T1000 (cell line): ENCODE results near the gene PLCB3.

Experiments
- DNase-seq: peaks from one replicate; lab custom pipeline; 2025; ENCODE audit warnings: mixed read lengths; lab: John Stamatoyannopoulos, UW

PLCB3 gene

DNA sequence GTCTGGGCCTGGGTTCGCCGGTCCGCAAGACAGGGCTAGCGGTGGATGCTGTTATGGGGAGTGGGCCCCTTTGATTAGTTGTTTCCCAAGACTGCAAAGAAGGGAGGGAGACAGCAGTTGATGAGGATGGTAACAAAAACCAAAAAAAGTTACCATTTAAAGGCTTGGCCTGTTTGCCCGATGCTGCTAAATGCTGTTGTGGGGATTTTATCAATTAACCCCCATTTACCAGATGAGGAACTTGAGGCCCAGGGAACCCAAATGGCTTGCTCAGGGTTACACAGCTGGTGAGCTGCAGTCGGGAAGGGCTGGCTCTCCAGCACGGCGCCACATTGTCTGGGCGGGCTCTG lies 28.7 kb upstream of the PLCB3 start:
- DNase-seq, result no peak

DNA sequence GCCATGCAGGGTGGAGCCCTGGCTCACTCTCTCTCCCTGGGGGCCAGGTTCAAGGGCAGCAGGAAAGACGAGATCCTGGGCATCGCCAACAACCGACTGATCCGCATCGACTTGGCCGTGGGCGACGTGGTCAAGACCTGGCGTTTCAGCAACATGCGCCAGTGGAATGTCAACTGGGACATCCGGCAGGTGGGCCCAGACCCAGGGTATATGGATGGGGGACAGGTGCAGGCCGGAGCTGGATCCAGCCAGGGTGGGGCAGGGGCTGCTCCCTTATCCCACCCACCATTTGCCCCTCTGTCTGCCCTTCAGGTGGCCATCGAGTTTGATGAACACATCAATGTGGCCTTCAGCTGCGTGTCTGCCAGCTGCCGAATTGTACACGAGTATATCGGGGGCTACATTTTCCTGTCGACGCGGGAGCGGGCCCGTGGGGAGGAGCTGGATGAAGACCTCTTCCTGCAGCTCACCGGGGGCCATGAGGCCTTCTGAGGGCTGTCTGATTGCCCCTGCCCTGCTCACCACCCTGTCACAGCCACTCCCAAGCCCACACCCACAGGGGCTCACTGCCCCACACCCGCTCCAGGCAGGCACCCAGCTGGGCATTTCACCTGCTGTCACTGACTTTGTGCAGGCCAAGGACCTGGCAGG lies 28.2 kb upstream of the PLCB3 start:
- DNase-seq, result no peak

DNA sequence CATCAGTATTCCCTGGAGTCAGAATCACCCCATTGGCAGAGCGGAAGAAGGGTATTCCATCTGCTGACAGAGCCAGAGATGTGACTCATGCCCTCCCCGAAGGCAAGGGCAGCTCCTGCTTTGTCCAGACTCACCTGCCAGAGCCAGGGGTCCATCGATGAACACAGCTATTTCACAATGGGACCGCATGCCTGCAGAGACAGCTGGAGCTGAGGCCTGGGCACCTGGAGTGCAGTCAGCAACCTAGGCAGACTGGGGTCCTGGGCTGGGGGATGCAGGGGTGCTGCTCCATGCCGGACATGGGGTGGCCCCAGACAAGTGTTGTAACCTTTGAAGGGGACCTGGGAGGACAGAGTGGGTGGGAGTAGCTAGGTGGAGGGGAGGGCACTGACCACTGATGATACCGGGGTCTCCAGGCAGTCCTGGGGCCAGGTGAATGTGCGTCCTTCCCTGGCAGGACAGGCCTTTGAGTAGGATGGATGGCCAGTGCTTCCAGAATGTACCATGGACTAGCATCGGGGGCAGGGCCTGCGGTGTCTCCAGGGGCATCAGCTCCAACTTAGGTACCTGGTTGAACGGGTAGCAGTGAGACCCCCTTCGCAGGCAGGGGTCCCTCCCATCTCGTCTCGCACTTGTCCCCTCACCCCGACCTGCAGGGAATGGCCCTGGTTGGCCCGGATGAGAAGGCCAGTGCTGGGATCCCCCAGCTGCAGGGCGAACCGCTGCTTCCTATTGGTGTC lies 27.0 kb upstream of the PLCB3 start:
- DNase-seq, result no peak

DNA sequence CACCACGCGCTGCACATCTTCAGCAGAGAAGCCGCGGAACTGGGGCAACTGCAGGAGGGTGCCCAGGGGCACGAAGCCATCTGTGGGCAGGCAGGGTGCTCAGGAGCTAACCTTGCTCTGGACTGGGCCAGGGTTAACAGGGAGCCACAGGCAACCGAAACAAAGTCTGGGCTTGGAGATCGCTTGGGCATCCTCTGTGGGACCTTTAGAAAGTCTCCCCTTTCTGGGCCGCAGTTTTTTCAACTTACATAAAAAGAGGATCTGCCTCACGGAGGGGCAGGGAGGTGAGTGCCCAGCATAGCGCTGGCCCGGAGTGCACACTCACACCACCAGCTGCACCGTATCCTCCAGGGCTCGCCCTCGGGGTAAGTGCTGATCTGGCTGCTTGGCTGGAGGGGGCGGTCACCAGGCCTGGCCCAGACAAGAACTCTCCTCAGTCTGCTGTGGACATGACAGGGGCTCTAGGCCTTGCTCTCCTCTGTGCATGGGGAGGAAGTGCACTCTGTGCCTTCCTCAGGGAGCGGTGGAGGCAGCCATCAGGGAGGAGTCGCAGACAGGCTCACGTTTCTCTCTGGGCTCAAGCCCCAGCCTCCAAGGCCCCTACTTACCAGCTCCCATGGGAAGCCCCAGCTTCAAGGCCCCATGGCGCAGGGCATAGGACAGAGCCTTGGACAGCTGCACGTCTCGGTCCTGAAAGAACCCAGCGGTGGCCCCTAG lies 26.3 kb upstream of the PLCB3 start:
- DNase-seq, result no peak

DNA sequence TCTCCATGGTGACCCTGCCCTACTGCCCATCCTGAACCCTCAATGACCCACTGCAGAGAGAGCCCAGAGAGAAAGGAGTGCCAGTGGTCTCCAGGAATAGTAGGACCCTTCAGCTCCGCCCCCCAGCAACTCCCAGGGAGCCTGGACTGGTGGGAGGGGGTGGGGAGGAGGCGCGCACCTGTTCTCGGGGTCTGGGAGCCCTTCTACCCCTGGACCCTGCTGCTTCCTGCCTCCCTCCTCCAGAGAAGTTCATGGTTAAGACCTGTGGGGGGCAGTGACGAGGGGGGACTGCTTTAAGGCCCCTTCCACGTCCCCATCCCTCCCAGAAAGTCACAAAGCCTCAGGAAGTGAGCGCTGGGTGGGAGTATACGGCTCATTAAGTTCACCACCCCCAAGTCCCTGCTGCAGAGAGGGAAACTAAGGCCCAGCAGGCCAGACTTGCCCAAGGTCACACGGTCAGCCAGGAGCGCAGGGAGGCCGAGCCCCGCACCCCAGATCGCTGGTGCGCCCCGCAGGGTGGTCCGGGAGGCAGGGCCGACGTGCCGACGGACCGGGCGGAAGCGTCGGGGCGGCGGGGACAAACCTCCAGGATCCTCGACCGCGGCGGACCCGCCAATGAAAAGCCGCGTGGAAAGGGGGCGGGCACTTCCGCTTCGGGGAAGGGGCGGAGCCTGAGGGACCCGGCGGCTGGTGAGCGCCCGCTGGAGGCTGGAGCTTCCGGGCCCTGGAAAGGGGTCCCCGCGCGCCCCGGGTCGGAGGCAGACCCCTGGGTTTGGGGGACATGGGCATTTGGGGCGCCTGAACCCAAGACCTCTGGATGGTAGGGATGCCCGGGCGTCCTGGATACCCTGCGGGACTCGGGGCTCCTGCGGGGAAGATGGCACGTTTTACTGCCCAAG lies 25.5 kb upstream of the PLCB3 start, which contains the start of the genes NUDT22 and TRPT1:
NUDT22 (plus strand) TSS at position 667 of the 899 bp plus-strand sequence. CDS start 379 bp downstream, outside the sequence.
TRPT1 (minus strand) TSS at position 579 of the 899 bp plus-strand sequence; CDS start at position 253, 326 bp downstream.
- DNase-seq, result peak; percentile 76

DNA sequence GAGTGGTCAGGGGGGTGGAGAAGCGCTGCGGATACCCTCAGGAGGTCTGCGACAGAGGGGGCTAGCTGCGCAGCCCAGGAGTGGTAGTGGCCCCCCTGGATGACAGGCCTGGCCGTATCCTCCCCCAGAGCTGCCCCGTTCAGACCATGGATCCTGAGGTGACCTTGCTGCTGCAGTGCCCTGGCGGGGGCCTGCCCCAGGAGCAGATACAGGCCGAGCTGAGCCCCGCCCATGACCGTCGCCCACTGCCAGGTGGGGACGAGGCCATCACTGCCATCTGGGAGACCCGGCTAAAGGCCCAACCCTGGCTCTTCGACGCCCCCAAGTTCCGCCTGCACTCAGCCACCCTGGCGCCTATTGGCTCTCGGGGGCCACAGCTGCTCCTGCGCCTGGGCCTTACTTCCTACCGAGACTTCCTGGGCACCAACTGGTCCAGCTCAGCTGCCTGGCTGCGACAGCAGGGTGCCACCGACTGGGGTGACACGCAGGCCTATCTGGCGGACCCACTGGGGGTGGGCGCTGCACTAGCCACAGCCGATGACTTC lies 24.8 kb upstream of the PLCB3 start:
- DNase-seq, result no peak

DNA sequence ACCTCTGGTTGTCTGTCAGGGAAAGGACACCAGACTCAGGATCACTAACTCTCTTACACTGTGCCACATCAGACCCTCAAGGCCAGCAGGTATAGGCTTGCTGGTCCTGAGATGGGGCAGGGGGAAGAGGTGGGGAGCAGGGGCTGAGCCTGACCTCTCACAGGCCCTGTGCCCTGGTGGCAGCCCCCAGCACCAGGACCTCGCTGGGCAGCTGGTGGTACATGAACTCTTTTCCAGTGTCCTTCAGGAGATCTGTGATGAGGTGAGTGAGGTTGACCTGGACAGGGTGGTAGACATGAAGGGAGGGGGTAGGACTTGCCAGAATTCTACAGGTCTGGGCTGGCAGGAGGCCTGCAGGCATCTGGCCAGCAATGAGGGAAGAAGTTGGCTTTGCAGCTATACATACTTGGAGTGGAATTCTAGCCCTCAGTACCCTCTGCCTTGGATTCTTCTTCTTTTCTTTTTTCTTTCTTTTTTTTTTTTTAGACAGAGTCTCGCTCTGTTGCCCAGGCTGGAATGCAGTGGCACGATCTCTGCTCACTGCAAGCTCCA lies 23.8 kb upstream of the PLCB3 start:
- DNase-seq, result no peak

DNA sequence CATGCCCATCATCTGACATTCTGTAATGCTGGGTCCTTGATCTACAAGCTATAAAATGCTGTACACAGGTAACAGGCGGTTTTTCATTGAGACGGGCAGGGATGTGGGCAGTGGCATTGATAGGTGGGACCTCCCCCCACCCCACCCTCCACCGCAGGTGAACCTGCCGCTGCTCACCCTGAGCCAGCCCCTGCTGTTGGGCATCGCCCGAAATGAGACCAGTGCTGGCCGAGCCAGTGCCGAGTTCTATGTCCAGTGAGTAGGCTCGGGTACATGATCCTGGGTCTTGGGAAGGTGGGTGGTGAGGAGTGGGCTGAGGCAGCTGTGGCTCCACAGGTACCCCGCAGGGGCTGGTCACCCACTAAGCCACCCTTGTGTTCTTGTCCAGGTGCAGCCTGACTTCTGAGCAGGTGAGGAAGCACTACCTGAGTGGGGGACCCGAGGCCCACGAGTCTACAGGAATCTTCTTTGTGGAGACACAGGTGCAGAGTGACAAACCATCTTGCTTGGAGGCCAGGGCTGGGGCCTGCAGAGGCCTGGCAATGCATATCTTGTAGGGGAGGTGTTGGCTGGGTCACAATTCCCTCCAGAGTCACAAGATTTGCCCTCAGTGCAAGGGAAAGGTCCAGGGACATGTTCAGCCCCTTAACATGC lies 22.1 kb upstream of the PLCB3 start:
- DNase-seq, result no peak

DNA sequence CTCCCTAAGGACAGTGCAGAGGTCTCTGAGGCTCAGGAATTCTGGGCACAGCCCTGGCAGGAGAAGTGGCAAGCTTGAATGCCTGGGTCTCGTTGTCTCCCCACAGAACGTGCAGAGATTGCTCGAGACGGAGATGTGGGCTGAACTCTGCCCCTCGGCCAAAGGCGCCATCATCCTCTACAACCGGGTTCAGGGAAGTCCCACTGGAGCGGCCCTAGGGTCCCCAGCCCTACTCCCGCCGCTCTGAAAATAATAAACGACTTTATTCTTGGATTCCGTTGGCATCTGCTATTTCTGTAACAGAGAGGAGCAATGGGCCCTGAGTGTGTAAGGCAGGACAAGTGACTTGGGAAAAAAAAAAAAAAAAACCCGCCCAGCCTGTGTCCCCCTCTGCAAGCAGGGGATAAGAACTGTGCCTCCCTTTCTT lies 21.6 kb upstream of the PLCB3 start:
- no peak for DNase-seq

DNA sequence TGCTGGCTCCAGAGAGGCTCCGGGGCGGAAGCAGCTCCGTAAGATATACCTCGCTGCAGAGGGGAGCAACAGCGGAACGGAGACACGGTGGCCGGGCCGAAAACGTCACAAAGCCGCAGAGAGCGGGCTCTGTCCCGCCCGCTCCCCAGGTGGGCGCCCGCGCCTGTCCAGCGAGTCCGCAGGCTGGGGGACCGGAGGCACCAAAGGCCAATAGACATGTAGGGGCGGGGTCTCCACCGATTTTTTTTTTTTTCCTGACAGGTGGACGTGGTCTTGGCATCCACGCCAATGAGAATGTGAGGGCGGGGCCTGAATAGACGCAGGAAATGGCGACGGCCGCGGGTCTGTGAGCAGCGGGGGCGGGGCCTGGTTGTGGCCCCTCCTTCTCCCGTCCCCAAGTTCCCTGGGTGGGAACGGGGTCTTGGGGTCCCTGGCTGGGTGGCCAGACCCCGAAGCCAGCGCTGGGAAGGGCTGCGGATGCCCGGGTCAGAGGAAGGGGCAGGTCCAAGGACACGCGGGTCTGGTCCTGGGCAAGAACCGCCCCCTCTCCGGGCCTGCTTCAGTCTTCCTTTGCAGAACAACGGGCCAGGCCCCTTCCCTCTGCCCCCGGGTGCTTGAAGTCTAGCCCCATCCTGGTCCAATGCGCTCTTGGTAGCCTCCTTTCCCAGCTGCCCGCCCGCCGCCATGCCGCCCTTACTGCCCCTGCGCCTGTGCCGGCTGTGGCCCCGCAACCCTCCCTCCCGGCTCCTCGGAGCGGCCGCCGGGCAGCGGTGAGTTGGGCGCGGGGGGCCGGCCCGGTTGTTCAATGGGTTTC lies 21.0 kb upstream of the PLCB3 start, which contains the start of gene DNAJC4:
DNAJC4 (plus strand) TSS at position 378 of the 814 bp plus-strand sequence; CDS start at position 685, 307 bp downstream.
- peak; percentile 80 for DNase-seq

DNA sequence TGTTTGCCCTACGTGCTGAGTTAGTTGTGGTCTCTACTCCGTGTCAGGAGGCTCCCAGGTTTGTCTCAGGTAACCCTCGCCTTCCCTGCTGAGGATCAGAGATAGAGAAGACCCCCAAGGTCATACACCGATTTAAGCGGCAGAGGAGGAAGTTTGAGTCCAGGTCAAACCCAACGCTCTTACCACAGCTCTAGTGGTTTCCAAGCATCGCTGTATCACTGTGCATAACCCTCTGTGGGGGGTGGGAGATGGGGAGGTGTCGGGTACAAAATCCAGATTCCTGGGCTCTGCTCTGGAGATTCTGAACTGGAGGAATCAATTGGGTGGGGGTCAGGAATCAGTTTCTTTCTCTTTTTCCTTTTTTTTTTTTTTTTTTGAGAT lies 20.4 kb upstream of the PLCB3 start:
- no peak for DNase-seq

DNA sequence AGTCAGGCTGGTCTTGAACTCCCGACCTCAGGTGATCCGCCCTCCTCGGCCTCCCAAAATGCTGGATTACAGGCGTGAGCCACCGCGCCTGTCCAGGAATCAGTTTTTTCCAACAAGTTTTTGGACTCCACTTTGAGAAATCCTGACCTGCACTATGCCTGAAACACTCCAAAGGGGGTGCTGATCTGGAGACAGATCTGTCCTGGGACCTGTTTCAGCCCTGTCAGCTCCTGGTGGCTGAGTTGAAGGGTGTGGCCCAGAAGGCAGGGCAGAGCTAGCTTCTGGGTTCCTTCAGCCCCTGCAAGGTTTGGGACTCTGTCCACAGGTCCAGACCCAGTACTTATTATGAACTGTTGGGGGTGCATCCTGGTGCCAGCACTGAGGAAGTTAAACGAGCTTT lies 19.8 kb upstream of the PLCB3 start:
- DNase-seq, result no peak

DNA sequence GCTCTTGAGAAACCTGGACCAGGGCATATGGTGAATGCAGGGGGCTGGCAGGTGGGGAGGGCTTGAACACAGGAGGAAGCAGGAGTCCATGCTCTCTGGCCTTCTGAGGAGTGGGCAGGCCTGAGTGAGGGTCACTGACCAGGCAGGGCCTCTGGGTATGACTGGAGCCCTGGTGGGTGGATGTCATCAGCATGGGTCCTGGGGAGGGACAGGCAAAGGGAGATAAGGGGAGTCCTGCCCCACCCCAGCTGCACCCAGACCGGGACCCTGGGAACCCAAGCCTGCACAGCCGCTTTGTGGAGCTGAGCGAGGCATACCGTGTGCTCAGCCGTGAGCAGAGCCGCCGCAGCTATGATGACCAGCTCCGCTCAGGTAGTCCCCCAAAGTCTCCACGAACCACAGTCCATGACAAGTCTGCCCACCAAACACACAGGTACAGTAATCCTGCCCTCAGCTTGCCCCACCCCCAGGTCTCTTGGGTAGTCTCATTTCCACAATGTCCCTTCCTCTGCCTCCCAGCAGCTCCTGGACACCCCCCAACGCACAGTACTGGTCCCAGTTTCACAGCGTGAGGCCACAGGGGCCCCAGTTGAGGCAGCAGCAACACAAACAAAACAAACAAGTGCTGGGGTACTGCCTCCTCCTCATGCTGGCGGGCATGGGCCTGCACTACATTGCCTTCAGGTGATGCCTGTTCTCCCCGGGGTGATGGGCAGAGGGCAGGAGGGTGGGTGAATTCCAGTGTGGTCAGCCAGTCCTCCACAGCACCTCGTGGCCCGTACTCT lies 19.0 kb upstream of the PLCB3 start:
- DNase-seq, result no peak

DNA sequence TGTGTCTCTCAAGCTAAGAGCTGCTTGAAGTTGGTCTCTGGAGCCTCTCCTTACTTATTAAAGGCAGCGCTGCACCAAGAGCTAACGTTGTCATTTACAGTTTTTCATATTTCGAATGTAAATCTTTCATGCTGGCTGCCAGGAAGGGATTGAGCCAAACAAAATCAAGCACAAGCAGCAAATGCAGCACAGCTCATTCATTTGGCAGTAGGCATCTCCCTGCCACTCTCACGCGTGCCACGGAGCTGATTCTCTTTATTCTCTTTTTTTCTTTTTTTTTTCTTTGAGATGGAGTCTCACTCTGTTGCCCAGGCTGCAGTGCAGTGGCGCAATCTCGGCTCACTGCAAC lies 18.4 kb upstream of the PLCB3 start:
- no peak for DNase-seq

DNA sequence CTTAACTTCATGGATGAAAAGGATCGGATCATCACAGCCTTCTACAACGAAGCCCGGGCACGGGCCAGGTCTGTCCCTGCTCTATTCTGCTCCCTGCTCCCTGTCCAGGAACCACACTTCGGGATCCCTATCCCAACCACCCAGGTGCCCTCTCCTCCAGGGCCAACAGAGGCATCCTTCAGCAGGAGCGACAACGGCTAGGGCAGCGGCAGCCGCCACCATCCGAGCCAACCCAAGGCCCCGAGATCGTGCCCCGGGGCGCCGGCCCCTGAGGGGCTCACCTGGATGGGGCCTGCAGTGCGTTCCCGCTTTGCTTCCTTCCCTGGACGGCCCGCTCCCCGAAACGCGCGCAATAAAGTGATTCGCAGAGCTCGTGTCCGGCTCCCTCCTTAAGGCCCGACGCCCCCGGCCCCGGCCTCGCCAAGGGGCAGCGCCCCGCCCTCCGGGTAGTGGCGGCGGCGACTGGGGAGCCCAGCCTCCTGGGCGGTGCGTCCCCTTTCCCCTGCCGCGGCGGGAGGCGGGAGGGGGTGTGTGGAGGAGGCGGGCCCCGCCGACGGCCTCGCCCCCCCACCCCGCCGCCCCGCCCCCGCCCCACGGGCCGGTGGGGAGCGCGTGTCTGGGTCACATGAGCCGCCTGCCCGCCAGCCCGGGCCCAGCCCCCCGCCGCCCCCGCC lies 17.3 kb upstream of the PLCB3 start, which contains the start of gene VEGFB:
VEGFB (plus strand) TSS at position 672 of the 674 bp plus-strand sequence. CDS start 250 bp downstream, outside the sequence.
- peak; percentile 27 for DNase-seq

DNA sequence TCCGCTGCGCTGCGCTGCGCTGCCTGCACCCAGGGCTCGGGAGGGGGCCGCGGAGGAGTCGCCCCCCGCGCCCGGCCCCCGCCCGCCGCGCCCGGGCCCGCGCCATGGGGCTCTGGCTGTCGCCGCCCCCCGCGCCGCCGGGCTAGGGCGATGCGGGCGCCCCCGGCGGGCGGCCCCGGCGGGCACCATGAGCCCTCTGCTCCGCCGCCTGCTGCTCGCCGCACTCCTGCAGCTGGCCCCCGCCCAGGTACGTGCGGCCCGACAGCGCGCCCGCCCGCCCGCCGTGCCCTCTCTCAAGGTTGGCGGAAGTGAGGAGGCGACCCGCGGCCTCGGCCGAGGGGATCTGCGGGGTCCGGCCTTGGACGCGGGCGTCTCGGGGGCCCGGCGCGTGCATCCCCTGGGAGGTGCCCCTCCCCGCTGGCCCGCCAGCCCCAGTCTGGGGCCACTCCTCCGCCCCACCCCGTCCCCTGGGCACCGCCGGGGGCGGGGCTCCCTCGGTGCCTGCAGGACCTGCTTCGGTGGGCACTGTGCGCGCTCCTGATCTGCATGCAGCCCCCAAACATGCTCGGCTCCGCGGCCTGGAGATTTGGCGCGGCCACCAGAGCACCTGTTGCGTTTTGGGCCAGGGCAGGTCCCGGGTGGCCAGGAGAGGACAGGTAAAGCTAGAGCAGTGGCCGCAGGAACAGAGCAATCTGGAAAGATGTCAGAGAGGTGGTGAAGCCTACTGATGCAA lies 16.5 kb upstream of the PLCB3 start:
- peak; percentile 21 for DNase-seq

DNA sequence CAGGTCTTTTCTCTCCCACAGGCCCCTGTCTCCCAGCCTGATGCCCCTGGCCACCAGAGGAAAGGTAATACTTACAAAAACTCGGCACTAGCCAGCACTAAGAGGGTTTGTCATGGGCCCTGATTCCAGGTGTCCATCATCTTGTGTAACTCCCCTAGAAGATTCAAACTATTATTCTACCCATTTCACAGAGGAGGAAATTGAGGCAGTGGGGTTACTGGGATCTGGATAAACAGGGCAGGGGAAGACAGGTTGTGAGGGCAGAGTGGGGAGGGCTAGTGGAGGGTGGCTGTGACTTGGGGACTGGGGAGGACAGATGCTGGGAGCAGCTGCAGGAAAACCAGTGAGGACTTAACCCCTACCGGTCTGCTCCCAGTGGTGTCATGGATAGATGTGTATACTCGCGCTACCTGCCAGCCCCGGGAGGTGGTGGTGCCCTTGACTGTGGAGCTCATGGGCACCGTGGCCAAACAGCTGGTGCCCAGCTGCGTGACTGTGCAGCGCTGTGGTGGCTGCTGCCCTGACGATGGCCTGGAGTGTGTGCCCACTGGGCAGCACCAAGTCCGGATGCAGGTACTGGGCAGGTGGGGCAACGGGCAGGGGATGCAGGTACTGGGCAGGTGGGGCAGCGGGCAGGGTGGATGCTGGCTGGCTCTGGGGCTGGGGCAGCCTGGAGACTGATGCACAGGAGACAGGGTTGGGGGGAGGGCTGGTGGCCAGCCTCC lies 15.7 kb upstream of the PLCB3 start:
- DNase-seq, result no peak
